Left forelimb (tissue), 1 donor: Measurements from ENCODE around the gene PARD3B.

ENCODE experiments used
- DNase-seq: peaks from one replicate; pipeline ENCODE4 v3.0.0-alpha.2; 2018; ENCODE audit warnings: low spot score

PARD3B gene

DNA sequence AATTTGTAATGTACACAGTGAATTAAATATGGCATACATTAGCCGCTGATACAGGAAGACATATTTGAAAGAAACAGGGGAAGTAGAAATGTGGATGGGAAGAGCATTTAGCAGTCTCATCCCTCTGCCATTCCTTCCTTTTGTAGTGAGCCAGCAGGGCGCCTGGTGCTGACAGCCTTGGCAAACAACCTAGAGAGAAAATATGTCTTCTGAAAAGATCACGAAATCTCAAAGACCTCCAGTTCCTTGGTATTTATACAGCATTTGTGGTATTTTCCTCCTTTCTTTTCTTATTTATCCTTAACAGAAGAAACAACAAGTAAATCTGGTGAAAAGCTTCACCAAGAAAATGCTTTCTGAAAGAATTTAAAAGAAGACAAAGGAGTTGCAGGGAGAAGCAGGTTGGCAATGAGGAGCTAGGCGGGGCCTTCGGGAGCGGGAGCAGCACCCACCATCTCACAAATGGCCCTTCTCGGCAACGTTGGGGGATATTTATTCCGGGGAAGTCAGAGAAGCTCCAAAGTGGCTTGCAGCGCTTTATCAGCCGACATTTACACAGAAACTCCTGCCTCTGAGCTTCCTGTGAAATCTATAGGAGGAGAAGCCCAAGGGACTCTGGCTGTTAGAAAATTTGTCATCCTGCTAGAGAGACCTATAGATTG, 731.0 kb downstream of the PARD3B start:
- no peak for DNase-seq

GRCh38 chr2:205280596-205281236, 735.4 kb downstream of the PARD3B start:
- no peak for DNase-seq

DNA sequence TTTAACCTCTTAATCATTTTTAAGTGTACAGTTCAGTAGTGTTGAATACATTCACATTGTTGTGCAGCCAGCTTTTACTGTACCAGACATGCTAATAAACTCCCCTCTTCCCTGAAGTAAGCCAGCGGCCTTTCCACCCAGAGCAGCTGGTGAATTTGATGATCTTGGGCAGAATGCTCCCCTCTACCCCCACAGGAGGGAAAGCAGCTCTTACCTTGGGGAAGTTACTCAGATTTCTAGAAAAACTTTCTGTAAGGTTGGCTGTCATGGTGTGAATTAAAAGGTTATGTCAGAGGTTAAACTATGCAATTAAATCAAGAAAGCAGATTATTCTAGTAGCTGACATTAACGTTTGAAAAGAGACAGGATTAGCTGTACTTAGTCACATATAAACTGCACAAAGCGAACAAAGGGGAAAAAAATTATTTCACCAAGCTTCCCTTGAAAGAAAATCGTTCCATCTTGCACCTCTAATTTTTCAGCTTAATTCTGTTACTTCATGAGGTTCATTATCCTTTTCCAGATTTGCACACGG, 738.5 kb downstream of the PARD3B start:
- DNase-seq: no peak

GRCh38 chr2:205284334-205284733, 739.1 kb downstream of the PARD3B start:
- no peak for DNase-seq

- DNase-seq: no peak
Measured at GRCh38 chr2:205287316-205287715, 742.0 kb downstream of the PARD3B start.

GRCh38 chr2:205288686-205289085, 743.4 kb downstream of the PARD3B start:
- DNase-seq: no peak

DNA sequence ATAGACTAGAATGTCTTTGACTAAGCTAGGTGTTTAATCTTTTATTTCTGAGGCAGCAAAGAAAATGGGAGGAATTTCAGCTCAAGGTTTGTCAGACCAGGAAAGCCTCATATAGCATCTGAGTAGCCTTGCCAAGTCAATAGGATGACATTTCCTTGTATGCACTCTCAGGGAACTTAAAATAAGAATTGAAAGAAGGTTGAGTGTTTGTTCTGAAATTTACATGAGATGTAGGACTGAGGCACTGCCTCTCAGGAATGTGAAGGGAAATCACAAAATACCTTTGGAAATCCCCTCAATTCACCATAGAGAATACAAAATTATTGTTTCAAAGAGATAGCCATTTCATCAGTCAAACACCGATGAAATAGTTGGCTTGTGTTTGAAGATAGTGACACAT, 745.0 kb downstream of the PARD3B start:
- DNase-seq: no peak

- no peak for DNase-seq
Measured at GRCh38 chr2:205292665-205293295, 747.5 kb downstream of the PARD3B start.

DNA sequence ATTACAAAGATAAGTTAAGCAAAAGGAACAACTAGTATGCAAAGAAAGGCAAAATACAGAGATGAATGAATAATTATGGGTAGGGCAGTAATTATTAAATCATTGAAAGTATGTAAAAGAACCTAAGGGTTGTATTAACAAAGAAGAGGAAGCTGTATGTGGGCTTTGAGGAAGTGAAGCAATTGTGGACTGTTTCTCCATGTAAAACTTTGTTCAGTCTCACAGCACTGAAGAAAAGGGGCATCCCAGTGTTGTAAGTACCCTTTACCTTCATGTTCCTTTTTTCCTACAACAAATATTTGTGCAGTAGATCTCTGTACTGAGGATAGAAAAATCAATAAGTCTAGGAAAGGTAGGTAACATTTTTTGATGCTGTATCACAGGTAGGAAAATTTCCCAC, 748.3 kb downstream of the PARD3B start:
- no peak for DNase-seq

DNA sequence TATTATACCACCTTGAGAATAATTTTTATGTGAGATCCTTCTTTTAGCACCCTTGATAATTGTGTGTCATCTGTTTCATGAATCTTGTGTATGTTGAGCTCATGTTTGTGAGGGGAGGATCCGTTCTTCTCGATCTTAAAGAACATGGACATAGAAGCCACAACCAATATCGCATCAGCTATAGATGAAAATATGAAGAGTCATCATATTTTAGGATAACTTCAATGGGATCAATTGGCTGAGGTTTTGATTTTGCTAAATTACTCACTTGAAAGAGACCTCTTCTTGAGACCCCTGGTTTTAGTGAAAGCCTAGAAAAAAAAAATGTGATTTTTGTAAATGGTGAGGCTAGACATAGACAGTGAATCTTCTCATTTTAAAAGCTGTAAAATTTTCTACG, 751.7 kb downstream of the PARD3B start:
- no peak for DNase-seq

DNA sequence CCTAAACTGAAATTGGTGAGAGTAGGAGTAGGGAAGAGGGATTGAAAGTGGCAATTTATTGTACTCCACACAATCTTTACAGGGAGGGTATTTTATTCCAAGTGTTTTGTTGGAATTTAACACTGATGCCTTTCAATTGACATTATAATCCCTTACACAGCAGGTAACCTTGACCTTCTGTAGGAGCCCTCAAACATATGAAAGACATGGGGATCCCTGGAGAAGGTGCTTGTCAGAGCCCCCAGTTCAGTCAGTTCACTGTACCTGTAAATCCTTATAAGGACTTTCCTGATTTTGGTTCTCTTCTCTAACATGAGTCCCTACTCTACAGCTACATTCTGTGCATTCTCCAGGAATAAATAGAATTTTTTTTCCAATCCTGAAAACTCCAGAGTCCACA, 752.1 kb downstream of the PARD3B start:
- no peak for DNase-seq

- no peak for DNase-seq
Measured at GRCh38 chr2:205297846-205298245, 752.6 kb downstream of the PARD3B start.

DNA sequence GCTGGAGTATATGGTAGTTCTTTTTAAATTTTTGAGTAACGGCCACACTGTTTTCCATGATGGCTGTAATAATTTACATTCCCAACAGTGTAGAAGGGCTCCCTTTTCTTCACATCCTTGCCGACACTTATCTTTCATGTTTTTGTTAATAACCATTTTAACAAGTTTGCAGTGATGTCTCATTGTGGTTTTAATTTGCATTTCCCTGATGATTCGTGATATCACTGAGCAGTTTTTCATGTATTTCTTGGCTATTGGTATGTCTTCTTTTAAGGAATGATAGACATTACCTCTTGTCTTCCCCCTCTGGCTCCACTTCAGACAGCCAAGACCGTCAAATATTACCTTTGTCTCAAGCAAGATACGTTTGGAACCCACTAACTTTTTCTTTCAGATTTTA, 765.9 kb downstream of the PARD3B start:
- no peak for DNase-seq

GRCh38 chr2:205321231-205321630, 776.0 kb downstream of the PARD3B start:
- DNase-seq: no peak

DNA sequence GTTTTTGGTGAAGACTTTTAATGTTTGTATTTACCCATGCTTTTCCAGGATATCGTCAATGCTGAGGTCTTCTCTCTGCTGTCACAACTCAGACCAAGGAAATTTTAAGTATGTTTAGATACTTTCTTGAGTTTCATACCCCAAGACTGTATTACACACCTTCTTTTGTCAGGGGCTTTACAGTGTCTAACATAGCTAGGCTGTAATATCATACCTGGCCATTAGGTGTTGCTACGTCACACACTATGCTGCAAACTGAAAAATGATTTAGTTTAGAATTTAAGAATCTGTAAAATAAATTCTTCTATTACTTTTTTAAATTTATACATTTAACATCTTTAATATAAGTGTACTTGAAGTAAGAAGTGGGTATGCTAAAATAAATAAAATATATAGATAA, 778.7 kb downstream of the PARD3B start:
- DNase-seq: no peak

DNA sequence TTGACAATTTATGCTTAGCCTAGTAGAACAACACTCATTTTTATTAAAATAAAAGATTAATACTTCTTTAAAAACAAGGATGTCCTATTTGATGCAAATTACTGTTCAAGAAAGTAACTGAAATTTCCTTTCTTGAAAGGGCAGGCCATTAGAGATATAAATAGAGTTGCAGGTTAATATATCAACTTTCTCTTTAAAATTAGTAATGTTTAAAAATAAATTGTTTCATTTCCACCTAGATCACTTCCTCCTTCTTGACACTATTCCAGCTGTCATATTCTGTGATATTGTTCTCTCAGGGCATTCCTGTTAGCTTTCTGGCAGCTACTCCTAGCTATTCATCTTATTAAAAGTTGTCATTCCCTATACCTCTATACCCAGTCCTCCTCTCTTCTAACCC, 779.1 kb downstream of the PARD3B start:
- DNase-seq: no peak

DNA sequence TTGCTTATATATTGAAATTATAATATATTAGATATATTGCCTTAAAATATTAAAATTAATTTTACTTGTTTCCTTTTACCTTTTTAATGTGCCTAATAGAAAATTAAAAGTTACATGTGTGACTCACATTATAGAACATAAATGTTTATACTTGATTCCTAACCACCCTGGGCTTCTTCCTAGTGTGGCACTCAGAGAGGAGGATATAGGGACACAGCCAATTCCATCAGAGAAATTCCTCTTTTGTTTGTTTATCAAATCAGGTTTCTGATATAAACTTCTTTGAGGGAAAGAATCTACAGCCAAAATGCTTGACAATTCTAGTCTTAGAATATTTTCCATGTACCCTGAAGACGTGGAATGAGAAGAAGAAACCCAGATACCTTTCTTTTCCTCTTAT, 788.1 kb downstream of the PARD3B start:
- DNase-seq: no peak

GRCh38 chr2:205337274-205337673, 792.0 kb downstream of the PARD3B start:
- DNase-seq: no peak

DNA sequence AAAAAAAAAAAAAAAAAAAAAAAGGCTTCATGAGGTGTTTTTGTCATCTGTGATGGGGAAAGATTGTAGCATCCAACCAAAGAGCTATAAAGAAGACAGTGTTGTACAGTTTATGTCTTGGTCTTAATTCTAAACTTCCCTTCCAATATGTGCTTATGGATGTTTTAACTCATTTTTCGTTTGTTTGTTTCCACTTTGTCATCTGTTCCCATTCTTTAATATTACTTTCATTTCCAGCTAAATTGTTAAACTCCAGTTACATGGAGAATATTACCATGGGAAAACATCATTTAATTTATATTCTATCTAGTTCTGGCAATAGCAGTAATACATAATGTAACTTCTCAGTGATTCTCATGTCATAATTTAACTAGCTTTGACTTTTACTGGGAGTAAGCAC, 792.9 kb downstream of the PARD3B start:
- DNase-seq: no peak

DNA sequence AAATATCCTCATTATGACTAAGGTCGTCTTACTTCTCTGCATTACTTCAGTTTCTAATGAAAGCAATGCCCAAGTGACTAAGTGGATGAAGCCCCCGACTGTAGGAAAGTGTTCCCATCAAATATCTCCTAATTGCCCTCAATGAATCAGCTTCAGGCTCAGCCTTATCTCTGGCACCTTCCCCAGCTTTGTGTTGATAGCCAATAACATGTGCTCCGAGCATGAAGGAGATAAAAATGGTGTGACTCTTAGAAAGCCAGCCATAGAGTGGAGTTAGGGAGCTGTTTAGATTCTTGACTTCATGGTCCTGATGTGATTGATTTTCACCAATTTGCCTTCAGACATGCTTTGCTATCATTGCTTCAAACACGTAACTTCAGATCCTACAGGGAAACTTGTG, 797.8 kb downstream of the PARD3B start:
- no peak for DNase-seq

GRCh38 chr2:205346649-205347048, 801.4 kb downstream of the PARD3B start:
- DNase-seq: no peak

- DNase-seq: no peak
Measured at GRCh38 chr2:205347899-205348298, 802.6 kb downstream of the PARD3B start.

DNA sequence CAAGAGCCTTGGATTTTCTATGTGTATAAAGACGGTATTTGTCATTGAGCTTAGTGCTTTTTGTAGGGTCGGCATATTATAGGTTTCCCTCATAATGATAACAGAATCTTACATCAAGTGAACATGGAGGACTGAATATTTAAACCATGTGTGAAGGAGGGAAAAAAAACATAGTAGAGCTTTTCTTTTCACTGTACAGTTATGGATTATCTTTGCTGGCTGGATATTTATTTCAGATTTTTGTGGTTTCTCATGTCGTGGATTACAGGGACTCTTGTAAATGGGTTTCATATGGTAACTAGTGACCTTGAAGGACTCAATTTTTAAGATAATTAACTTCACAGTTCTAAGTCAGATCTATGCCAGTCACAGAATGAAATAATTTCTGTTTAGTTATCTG, 806.8 kb downstream of the PARD3B start:
- DNase-seq: no peak
